HepG2 (cell line): ENCODE measurements around the gene MCAT. TPM values are rescaled to one million over a fixed set of nuclear protein-coding genes. Genes with fewer than 3 reads are reported as not detected.

Source experiments
- ATAD3A ChIP-seq: sonication (generic); formaldehyde crosslinking; IDR thresholded peaks from 2 replicates; pipeline ENCODE4 v1.4.0; 2020; ENCODE audit warnings: missing genetic modification reagents
- FLYWCH1 ChIP-seq: sonication (generic); formaldehyde crosslinking; IDR thresholded peaks from 2 replicates; pipeline ENCODE4 v1.8.1; 2023; ENCODE audit warnings: mild to moderate bottlenecking, missing genetic modification reagents
- MED1 ChIP-seq: sonication (generic); formaldehyde crosslinking; IDR thresholded peaks from 2 replicates; pipeline ENCODE4 v1.4.0; 2020; ENCODE audit warnings: missing genetic modification reagents
- NFKB2 ChIP-seq: sonication (generic); formaldehyde crosslinking; IDR thresholded peaks from 2 replicates; pipeline ENCODE4 v1.4.0; 2020; ENCODE audit warnings: missing genetic modification reagents, borderline replicate concordance
- NRL ChIP-seq: sonication (generic); formaldehyde crosslinking; IDR thresholded peaks from 2 replicates; pipeline ENCODE4 v1.5.0; 2020; ENCODE audit warnings: missing genetic modification reagents, mild to moderate bottlenecking, moderate library complexity, borderline replicate concordance
- SP1 ChIP-seq, 2 experiments: fragments of 450-650 bp in 1 of 2; sonication (generic) in 1 of 2; formaldehyde crosslinking in 1 of 2; IDR thresholded peaks; 2 replicates each; pipeline versions ENCODE4 v1.4.0 to v1.6.1; 2016 to 2020; ENCODE audit warnings: missing genetic modification reagents in 1 of 2
- TBX2 ChIP-seq: sonication (generic); formaldehyde crosslinking; IDR thresholded peaks from 2 replicates; pipeline ENCODE4 v1.5.0; 2020; ENCODE audit warnings: missing genetic modification reagents, mild to moderate bottlenecking, borderline replicate concordance
- ZFP1 ChIP-seq: IDR thresholded peaks from 2 replicates; pipeline ENCODE4 v1.6.1; 2016
- ZNF292 ChIP-seq: sonication (generic); formaldehyde crosslinking; IDR thresholded peaks from 2 replicates; pipeline ENCODE4 v1.8.1; 2022; ENCODE audit warnings: mild to moderate bottlenecking, low read depth, missing genetic modification reagents, borderline replicate concordance
- ZNF460 ChIP-seq: sonication (generic); formaldehyde crosslinking; IDR thresholded peaks from 2 replicates; pipeline ENCODE4 v1.5.1; 2020; ENCODE audit warnings: missing genetic modification reagents, mild to moderate bottlenecking, borderline replicate concordance
- polyA plus RNA-seq, 8 experiments: library from polyadenylated mRNA; depleted of rRNA in 3 of 8; stranded (reverse) in 7 of 8; unstranded in 1 of 8; fragments of >200 nt; fragmentation: Illumina TruSeq in 4 of 8; extraction: Trizol in 4 of 8; gene quantifications; 2 replicates each; pipeline versions ENCODE4 v1.2.1 to v1.2.3, GENCODE V29; 2011 to 2016; ENCODE audit warnings: low read depth in 4 of 8, missing spikeins in 1 of 8, mixed read lengths in 1 of 8; ENCODE audit not compliant: insufficient read depth in 1 of 8
- total RNA-seq, 5 experiments: library from RNA; depleted of rRNA; stranded (reverse); fragments of >200 nt; fragmentation: Illumina TruSeq; extraction: Trizol; gene quantifications; 2 replicates each; pipeline ENCODE4 v1.2.3, GENCODE V29; 2016; ENCODE audit warnings: low read depth in 1 of 5
- TF ChIP-seq, protein P1 (sequence below): sonication (generic); formaldehyde crosslinking; IDR thresholded peaks from 2 replicates; pipeline ENCODE4 v1.8.0; 2022; ENCODE audit warnings: missing genetic modification reagents, mild to moderate bottlenecking, moderate library complexity, borderline replicate concordance
- TF ChIP-seq, protein P2 (sequence below), 2 experiments: fragments of 450-650 bp in 1 of 2; sonication (generic) in 1 of 2; formaldehyde crosslinking in 1 of 2; IDR thresholded peaks; 2 replicates each; pipeline versions ENCODE4 v1.6.1 to v1.8.0; 2016 to 2022; ENCODE audit warnings: antibody characterized with exemption in 1 of 2, mild to moderate bottlenecking in 1 of 2, missing genetic modification reagents in 1 of 2
- TF ChIP-seq, protein P3 (sequence below): sonication (generic); formaldehyde crosslinking; IDR thresholded peaks from 2 replicates; pipeline ENCODE4 v1.4.0; 2020; ENCODE audit warnings: mild to moderate bottlenecking, low read depth, missing genetic modification reagents

Gene MCAT
- total and polyA plus RNA-seq, 2 of the 13 experiments (the other 11 are each of a cell fraction or from before 2014, with no cell fraction given): 9.3 to 16.7 TPM

DNA sequence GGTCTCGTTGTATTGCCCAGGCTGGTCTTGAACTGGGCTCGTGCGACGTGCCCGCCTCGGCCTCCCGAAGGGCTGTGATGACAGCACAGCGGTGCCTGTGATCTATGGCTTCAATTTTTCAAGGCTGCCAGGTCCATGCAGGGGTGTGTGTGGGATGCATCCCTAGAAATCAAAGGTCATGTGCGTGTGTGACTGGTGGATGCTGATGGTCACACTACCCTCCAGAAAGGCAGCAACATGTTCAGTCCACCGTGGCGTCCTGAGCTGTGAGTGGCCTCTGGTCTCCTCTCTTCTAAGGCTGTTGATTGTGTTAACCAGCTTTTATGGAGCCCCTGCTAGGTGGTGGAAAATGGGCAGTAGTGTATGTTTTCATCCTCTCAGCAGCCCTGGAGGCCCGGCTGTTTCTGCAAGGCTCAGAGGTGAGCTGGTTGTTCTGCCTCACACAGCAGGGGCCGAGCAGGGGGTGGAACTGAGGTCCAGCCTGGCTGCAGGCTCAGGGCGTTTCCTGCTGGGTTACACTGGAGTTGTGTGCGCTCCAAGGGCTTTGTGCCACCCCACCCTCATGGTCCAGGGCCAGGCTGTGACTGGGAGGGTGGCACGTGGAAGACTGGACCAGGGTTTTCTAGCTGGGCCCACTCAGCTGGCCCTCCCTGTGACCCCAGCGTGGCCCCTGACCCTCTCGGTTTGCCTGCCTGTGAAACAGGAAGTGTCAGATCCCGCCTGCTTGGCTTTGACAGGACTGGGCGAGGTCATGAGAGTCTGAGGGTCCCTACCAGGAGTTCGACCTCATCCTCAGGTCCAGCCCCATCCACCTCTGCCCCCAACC lies 25.0 kb downstream of the MCAT start (continued):
- TF ChIP-seq TBX2 (CRISPR knock-in tag) (0 out of 2 replicates have a peak, but pooled peaks have one; percentile 32), ZNF292 (CRISPR knock-in tag) (0 out of 2 replicates have a peak, but pooled peaks have one; percentile 17), NRL (CRISPR knock-in tag) (no peak), NFKB2 (CRISPR knock-in tag) (no peak), ZNF460 (no peak), ZFP1 (CRISPR knock-in tag) (no peak), FLYWCH1 (CRISPR knock-in tag) (no peak), ATAD3A (CRISPR knock-in tag) (no peak), MED1 (CRISPR knock-in tag) (no peak), SP1 (IDR thresholded peaks at IDR 0.05) (no peak), SP1 (CRISPR knock-in tag; IDR thresholded peaks at IDR 0.05) (no peak)
- TF ChIP-seq, protein P1, sequence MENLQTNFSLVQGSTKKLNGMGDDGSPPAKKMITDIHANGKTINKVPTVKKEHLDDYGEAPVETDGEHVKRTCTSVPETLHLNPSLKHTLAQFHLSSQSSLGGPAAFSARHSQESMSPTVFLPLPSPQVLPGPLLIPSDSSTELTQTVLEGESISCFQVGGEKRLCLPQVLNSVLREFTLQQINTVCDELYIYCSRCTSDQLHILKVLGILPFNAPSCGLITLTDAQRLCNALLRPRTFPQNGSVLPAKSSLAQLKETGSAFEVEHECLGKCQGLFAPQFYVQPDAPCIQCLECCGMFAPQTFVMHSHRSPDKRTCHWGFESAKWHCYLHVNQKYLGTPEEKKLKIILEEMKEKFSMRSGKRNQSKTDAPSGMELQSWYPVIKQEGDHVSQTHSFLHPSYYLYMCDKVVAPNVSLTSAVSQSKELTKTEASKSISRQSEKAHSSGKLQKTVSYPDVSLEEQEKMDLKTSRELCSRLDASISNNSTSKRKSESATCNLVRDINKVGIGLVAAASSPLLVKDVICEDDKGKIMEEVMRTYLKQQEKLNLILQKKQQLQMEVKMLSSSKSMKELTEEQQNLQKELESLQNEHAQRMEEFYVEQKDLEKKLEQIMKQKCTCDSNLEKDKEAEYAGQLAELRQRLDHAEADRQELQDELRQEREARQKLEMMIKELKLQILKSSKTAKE (CRISPR knock-in tag): no peak
- TF ChIP-seq, protein P2, sequence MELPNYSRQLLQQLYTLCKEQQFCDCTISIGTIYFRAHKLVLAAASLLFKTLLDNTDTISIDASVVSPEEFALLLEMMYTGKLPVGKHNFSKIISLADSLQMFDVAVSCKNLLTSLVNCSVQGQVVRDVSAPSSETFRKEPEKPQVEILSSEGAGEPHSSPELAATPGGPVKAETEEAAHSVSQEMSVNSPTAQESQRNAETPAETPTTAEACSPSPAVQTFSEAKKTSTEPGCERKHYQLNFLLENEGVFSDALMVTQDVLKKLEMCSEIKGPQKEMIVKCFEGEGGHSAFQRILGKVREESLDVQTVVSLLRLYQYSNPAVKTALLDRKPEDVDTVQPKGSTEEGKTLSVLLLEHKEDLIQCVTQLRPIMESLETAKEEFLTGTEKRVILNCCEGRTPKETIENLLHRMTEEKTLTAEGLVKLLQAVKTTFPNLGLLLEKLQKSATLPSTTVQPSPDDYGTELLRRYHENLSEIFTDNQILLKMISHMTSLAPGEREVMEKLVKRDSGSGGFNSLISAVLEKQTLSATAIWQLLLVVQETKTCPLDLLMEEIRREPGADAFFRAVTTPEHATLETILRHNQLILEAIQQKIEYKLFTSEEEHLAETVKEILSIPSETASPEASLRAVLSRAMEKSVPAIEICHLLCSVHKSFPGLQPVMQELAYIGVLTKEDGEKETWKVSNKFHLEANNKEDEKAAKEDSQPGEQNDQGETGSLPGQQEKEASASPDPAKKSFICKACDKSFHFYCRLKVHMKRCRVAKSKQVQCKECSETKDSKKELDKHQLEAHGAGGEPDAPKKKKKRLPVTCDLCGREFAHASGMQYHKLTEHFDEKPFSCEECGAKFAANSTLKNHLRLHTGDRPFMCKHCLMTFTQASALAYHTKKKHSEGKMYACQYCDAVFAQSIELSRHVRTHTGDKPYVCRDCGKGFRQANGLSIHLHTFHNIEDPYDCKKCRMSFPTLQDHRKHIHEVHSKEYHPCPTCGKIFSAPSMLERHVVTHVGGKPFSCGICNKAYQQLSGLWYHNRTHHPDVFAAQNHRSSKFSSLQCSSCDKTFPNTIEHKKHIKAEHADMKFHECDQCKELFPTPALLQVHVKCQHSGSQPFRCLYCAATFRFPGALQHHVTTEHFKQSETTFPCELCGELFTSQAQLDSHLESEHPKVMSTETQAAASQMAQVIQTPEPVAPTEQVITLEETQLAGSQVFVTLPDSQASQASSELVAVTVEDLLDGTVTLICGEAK (IDR thresholded peaks at IDR 0.05): no peak
- TF ChIP-seq, protein P2 (CRISPR knock-in tag; IDR thresholded peaks at IDR 0.05): 0 out of 2 replicates have a peak, but pooled peaks have one; percentile 20
- TF ChIP-seq, protein P3, sequence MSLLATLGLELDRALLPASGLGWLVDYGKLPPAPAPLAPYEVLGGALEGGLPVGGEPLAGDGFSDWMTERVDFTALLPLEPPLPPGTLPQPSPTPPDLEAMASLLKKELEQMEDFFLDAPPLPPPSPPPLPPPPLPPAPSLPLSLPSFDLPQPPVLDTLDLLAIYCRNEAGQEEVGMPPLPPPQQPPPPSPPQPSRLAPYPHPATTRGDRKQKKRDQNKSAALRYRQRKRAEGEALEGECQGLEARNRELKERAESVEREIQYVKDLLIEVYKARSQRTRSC (CRISPR knock-in tag): no peak
